T-helper 1 cell treated with Interleukin-12 subunit alpha and Interleukin-12 subunit beta and Interleukin-4 antibody, amounts not matched to agents 30 μg/mL and 1 μg/mL, for 36 hours (primary cell): ENCODE data around the gene TYROBP.
A peak's percentile ranks its signal among the peaks of the same experiment; 100 is the strongest.

Source experiments
- H3K27ac Mint-ChIP-seq: one replicate; pipeline ENCODE4 v1.8.0; 2021; ENCODE audit warnings: mild to moderate bottlenecking, mixed read lengths
- H3K27me3 Mint-ChIP-seq: one replicate; pipeline ENCODE4 v1.8.0; 2021; ENCODE audit warnings: low read depth, mixed read lengths
- H3K36me3 Mint-ChIP-seq: one replicate; pipeline ENCODE4 v1.8.0; 2021; ENCODE audit warnings: low read depth, mixed read lengths
- H3K4me1 Mint-ChIP-seq: one replicate; pipeline ENCODE4 v1.8.0; 2021; ENCODE audit warnings: low read depth, mixed read lengths
- H3K4me3 Mint-ChIP-seq: one replicate; pipeline ENCODE4 v1.8.0; 2021; ENCODE audit warnings: mild to moderate bottlenecking, moderate library complexity, mixed read lengths
- H3K9me3 Mint-ChIP-seq: one replicate; pipeline ENCODE4 v1.8.0; 2021; ENCODE audit warnings: mixed read lengths

TYROBP gene

DNA sequence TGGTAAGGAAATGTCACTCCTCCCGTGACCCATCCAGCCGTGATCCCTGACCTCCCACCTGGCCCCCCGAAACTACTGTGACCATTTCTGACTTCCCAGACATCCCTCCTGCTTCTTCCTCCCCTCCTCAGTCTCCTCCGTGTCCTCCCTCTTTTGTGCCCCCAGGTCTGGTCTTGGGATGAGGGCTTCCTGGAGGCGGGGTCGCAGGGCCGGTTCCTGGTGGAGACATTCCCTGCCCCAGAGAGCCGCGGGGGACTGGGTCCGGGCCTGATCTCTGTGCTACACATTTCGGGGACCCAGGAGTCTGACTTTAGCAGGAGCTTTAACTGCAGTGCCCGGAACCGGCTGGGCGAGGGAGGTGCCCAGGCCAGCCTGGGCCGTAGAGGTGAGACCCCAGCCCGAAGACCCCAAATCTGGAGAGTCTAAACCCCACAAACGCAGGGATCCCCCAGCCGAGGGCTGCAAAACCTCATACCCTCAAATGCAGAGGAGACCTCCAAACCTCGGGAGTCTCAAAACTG, 46.4 kb downstream of the TYROBP start:
- Mint-ChIP-seq H3K27ac (no peak overlapping the region), H3K4me3 (no peak overlapping the region), H3K4me1 (peaks cover 9% of the 10 kb centered on the region), H3K36me3 (peaks cover 3% of the 10 kb centered on the region), H3K27me3 (peaks cover 56% of the 10 kb centered on the region), H3K9me3 (no peaks in the 10 kb centered on the region)

DNA sequence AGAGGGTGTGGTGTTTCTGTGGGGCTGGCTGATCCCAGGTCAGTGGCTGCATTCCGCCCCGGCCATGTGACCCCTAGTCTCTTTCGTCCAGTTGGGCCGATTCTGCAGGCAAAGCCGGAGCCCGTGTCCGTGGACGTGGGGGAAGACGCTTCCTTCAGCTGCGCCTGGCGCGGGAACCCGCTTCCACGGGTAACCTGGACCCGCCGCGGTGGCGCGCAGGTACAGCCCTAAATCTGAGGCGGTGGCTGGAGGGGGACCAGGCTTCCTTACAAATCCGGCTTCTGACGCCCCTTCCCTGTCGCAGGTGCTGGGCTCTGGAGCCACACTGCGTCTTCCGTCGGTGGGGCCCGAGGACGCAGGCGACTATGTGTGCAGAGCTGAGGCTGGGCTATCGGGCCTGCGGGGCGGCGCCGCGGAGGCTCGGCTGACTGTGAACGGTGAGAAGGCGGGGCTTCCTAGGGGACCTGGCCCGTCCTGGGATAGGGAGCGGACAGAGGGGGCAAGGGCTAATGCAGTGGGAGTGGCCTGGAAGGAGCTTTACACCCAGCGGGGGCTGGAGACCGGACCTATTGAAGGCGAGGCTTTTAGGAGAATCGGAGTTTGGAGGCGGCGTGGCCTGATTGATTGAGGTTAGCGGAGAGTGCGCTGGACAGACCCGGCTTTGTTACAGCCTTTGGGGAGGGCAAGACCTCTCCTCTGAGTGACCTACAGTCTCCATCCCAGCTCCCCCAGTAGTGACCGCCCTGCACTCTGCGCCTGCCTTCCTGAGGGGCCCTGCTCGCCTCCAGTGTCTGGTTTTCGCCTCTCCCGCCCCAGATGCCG, 47.1 kb downstream of the TYROBP start:
- H3K4me3 Mint-ChIP-seq = no peak overlapping the region
- no peak overlapping the region for H3K27ac Mint-ChIP-seq
- H3K4me1 Mint-ChIP-seq = peaks cover 9% of the 10 kb centered on the region
- H3K9me3 Mint-ChIP-seq = no peaks in the 10 kb centered on the region
- H3K27me3 Mint-ChIP-seq = peaks cover 52% of the 10 kb centered on the region
- H3K36me3 Mint-ChIP-seq = peaks cover 3% of the 10 kb centered on the region

DNA sequence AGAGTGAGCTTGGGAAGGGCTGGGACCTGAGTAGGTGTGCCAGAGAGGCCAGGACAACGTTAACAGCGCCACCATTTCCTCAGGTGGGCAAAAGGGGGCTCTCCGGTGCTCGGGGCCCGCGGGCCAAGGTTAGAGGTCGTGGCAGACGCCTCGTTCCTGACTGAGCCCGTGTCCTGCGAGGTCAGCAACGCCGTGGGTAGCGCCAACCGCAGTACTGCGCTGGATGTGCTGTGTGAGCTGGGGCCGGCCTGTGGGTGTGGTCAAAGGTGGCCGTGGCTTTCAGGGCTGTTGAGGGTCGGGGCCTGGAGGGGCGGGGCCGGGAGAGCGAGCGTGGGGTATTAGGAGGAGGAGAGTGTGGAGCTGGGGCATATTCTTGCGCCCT, 47.7 kb downstream of the TYROBP start:
- Mint-ChIP-seq H3K9me3 (no peaks in the 10 kb centered on the region), H3K27me3 (peaks cover 56% of the 10 kb centered on the region), H3K4me1 (peaks cover 11% of the 10 kb centered on the region), H3K36me3 (peaks cover 3% of the 10 kb centered on the region), H3K4me3 (no peak overlapping the region), H3K27ac (no peak overlapping the region)

DNA sequence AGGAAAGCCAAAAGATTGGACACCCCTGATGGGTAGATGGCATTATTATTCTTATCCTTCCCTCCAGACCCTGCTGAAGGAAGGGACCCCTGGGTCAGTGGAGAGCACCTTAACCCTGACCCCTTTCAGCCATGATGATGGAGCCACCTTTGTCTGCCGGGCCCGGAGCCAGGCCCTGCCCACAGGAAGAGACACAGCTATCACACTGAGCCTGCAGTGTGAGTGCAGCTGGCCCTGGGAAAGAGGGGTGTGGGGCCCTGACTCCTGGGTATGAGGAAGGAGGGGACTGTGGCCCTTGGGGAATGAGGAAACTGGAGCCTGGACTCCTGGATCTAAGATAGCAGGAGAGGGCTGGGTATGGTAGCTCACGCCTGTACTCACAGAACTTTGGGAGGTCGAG, 48.7 kb downstream of the TYROBP start:
- H3K4me1 Mint-ChIP-seq = peaks cover 11% of the 10 kb centered on the region
- no peaks in the 10 kb centered on the region for H3K9me3 Mint-ChIP-seq
- H3K4me3 Mint-ChIP-seq = no peak overlapping the region
- peaks cover 3% of the 10 kb centered on the region for H3K36me3 Mint-ChIP-seq
- no peak overlapping the region for H3K27ac Mint-ChIP-seq
- peaks cover 66% of the 10 kb centered on the region for H3K27me3 Mint-ChIP-seq

DNA sequence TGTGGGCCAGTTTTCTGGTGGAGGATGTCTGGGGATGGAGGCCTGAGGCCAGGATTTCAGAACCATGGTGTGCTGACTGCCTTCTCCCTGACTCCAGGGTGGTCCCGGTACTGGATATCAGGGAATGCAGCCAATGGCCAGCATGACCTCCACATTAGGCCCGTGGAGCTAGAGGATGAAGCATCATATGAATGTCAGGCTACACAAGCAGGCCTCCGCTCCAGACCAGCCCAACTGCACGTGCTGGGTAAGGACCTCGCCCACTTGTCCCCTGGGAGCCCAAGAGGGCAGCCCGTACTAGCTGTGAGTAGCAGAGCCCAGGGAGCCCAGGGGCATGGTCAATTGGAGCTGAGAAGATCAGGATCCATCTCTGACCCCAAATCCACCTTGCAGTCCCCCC, 49.8 kb downstream of the TYROBP start:
- no peak overlapping the region for H3K27ac Mint-ChIP-seq
- peaks cover 69% of the 10 kb centered on the region for H3K27me3 Mint-ChIP-seq
- peaks cover 11% of the 10 kb centered on the region for H3K4me1 Mint-ChIP-seq
- H3K4me3 Mint-ChIP-seq = no peak overlapping the region
- H3K9me3 Mint-ChIP-seq = no peaks in the 10 kb centered on the region
- peaks cover 3% of the 10 kb centered on the region for H3K36me3 Mint-ChIP-seq

DNA sequence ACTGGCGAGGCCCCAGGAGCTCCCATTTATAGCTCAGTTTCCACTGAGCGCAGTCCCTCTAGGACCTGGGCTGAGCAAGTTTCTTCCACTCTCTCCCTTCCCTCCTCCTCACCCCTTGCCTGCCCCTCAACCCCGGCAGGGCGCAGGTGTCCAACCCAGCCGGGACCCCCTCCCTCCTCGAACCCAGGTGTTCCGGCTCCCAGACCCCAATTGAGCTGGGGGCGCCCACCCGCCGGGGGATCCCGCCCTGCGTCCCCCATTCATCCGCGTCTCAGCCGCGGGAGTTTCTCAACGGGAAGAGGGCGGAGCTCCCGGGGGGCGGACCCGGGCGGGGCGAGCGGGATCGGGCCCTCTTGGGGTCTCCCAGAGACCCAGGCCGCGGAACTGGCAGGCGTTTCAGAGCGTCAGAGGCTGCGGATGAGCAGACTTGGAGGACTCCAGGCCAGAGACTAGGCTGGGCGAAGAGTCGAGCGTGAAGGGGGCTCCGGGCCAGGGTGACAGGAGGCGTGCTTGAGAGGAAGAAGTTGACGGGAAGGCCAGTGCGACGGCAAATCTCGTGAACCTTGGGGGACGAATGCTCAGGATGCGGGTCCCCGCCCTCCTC, 51.4 kb downstream of the TYROBP start, which contains the start of gene KIRREL2:
KIRREL2 (plus strand) TSS at position 366 of the 604 bp plus-strand sequence; CDS start at position 575, 209 bp downstream.
- no peaks in the 10 kb centered on the region for H3K9me3 Mint-ChIP-seq
- peaks cover 11% of the 10 kb centered on the region for H3K4me1 Mint-ChIP-seq
- H3K36me3 Mint-ChIP-seq = peaks cover 3% of the 10 kb centered on the region
- H3K4me3 Mint-ChIP-seq = peak within 1 kb of the TSS; percentile 88
- H3K27ac Mint-ChIP-seq = no peak within 1 kb of the TSS
- peaks cover 73% of the 10 kb centered on the region for H3K27me3 Mint-ChIP-seq
